GM19043 (cell line): ENCODE measurements around the gene C1orf226.

Source experiments
- ATAC-seq: cut with Tn5 transposase; IDR thresholded peaks from one replicate; pipeline ENCODE4 v1.9.1; 2021; ENCODE audit warnings: low read depth; ENCODE audit not compliant: unreplicated experiment

C1orf226 gene

DNA sequence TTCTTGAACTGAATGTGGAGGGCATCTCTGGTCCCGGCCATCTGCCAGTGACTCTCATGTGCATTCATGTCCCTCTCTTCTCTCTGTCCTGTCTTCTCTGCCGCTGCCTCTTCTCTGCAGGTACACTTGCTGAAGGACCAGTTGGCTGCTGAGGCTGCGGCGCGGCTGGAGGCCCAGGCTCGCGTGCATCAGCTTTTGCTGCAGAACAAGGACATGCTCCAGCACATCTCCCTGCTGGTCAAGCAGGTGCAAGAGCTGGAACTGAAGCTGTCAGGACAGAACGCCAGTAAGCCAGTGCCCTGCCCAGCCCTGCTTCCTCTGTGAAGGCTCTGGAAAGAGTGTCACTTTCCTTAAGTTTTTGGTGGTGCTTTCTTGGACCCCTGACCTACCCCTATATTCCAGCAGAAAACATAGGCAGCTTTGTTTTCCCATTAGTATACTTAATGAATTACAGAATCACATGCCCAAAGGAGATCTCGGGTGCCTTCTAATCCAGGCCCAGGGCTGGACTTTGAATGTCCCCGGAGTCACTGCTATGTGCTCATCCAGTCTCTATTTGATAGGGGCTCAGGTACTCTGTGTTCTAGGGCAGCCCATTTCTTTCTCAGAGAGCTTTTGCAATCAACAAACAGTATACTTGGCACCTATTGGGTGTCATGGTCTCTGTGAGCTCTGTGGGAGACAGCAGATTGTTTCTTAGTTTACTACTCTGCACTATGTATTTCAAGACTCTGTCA is 16.1 kb upstream of the C1orf226 start:
- no peak for ATAC-seq

DNA sequence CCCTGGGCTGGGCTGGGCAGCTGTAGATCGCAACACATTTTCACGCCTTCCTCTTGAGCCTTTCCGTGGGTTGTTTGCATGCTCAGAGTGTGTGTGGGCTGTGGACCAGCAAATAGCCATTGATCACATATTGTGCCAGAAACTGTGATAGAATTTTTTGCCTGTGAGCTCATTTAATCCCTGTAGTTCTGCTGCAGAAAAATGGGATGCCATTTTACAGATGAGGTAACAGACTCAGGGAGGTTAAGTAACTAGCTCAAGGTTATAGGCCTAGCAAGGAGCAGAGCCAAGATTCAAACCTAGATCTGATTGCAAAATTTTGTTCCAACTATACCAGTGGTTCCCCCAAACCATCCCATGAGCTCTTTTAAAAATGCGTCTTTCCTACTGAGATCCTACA is 15.4 kb upstream of the C1orf226 start:
- no peak for ATAC-seq

GRCh38 chr1:162366671-162367070 is 14.9 kb upstream of the C1orf226 start:
- no peak for ATAC-seq

GRCh38 chr1:162367073-162367472 is 14.5 kb upstream of the C1orf226 start:
- no peak for ATAC-seq

DNA sequence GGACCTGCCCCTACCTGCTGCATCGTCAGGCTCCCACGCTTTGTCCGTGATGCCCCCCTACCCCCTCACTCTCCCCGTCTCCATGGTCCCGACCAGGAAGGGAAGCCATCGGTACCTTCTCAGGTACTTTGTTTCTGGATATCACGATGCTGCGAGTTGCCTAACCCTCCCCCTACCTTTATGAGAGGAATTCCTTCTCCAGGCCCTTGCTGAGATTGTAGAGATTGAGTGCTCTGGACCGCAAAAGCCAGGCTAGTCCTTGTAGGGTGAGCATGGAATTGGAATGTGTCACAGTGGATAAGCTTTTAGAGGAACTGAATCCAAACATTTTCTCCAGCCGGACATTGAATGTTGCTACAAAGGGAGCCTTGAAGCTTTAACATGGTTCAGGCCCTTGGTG is 13.8 kb upstream of the C1orf226 start:
- ATAC-seq, result no peak

DNA sequence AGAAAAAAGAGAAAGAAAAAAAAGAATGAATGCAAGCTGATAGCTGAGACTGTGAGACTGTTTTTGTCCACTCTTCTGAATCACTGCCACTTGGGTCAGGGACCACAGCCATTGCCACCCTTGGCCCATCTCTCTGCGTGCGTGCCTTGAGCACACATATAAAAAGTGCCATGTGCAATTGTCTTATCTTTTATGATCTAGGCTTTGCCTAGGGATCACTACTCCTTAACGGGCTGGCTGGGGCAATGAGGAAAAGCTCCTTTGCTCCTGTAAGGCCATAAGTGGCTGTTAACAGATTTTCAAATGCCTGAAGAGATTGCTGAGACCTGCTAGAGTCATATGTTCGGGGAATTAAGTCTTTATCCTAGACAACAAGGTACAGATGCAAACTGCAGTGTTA is 13.1 kb upstream of the C1orf226 start:
- no peak for ATAC-seq

GRCh38 chr1:162369571-162369970 is 12.0 kb upstream of the C1orf226 start:
- ATAC-seq, result no peak

GRCh38 chr1:162370161-162370560 is 11.4 kb upstream of the C1orf226 start:
- ATAC-seq, result no peak

DNA sequence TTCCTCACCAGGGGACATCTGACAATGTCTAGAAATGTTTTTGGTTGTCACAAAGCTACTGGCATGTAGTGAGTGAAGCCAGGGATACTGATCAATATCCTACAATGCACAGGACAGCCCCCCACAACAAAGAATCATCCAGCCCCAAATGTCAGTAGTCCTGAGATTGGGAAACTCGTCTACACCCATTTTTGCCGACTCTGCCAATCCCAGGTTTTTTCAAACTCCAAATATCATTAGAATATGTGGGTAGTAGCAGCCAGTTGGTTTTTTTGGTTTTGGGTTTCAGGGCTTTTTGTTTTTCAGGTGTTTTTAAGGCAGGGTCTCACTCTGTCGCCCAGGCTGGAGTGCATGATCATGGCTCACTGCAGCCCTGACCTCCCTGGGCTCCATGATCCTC is 10.8 kb upstream of the C1orf226 start:
- no peak for ATAC-seq

GRCh38 chr1:162371611-162372010 is 9.9 kb upstream of the C1orf226 start:
- ATAC-seq, result no peak

DNA sequence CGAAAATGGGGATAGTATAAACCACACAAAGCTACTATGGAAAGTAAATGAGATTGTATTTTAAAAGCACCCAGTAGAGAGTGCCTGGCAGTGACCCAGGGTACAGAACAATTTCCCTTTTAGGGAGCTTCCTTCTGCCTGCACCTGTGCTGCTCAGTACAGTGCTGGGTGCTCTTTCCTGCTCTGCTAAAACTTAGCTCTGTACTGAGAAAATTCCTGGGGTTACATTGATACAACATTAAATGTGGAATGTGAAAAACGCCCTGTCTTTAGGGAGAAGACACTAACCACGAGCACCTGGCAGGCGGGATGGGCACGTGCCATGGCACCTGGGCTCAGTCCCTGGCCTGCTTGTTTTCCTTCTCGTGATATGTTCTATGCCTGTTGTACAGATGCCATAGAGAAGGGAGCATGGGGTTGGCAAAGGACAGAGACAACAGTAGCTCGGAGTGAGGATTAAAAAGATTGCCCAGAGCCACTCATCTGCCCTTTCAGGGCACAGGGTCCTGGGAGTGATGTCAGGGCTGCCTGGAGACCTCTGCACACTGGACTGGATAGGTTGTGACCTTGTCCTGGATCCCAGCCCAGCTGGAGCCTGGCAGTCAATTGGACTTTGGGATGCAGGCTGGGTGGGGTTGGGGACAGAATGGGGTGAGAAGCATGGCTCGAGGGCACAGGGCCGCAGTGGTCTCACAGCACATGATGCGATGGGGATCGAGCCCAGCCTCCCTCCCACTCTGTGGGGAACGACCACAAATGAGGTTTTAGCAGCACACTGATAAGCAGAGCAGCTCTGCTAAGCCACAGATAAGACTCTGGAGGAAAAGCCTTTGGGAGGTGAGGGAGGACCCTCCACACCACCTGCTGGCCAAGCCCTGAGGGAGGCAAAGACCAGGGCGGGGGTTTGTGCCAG is 9.1 kb upstream of the C1orf226 start:
- no peak for ATAC-seq

- no peak for ATAC-seq
These were observed 8.5 kb upstream of the C1orf226 start for GRCh38 chr1:162373072-162373427.

DNA sequence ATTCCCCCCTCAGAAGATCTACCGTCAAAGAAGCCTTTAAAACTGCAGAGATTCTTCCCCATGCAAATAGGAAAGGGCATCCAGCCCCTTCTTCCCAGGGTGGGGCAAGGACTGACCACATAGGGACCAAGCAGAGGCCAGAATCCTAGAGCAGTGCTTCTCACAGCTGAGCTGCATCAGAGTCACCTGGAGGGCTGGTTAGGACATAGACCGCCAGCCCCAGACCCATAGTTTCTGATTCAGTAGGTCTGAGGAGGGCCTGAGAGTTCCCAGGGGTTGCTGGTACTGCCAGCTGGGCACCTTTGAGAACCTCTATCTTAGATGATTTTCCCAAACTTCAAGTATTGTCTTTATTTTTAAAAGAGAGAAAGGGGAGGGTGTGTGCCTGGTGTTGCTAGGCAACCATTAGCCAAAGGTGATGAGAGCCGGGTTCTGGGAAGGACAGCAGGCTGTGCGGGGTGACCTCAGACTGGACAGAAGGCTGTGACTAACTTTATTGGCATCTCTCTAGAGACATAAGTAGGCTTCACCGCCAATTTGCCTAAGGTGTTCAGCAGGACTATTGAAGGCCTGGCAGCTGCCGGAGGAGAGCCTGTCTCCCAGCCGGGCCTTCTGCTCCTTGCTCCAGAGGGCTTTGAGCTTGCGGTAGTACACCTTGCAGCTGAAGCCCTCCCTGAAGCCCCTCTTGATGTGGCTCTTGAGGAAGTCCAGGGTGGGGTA is 7.8 kb upstream of the C1orf226 start:
- ATAC-seq, result no peak

DNA sequence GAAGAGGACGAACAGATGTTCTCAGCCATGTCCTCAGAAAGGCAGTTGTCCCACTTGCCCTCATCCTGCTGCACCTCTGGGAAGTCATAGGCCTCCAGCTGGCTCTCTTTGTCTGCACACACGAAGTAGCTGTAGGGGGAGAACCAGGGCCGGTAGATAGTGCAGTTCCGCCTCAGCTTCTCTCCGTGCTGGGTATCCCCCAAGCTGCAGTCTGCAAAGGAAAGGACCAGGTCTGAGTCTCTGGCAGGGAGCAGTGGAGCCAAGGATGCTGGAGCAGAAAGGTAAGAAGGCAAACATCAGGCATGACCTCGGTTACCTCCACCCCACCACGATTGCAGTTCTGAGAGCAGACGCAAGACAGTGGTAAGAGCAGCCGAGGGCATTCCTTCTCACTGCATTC is 7.1 kb upstream of the C1orf226 start:
- ATAC-seq, result no peak

GRCh38 chr1:162375463-162375862 is 6.1 kb upstream of the C1orf226 start:
- ATAC-seq, result no peak

DNA sequence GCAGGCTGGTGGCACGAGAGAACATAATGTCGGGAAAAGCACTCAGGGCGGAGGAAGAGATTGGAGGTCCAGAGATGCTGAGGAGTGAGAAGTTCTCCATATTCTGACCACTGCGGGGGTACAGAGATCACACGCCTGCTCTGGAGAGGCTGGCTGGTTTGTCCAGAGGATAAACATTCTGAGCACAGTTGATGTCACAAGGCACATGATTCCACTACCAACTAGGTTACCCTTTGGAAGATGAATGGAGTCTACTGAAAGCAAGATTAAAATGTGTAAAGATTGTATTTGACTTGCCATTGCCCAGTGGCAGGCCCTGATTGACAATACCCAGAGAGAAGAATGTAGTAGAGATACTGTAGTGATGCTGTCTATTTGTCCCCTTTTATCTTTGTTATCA is 4.8 kb upstream of the C1orf226 start, which contains the start of gene SPATA46:
Gene SPATA46 (minus strand): TSS at position 164 of the 400 bp plus-strand sequence. CDS start 64 bp downstream, at position 100.
- no peak for ATAC-seq

DNA sequence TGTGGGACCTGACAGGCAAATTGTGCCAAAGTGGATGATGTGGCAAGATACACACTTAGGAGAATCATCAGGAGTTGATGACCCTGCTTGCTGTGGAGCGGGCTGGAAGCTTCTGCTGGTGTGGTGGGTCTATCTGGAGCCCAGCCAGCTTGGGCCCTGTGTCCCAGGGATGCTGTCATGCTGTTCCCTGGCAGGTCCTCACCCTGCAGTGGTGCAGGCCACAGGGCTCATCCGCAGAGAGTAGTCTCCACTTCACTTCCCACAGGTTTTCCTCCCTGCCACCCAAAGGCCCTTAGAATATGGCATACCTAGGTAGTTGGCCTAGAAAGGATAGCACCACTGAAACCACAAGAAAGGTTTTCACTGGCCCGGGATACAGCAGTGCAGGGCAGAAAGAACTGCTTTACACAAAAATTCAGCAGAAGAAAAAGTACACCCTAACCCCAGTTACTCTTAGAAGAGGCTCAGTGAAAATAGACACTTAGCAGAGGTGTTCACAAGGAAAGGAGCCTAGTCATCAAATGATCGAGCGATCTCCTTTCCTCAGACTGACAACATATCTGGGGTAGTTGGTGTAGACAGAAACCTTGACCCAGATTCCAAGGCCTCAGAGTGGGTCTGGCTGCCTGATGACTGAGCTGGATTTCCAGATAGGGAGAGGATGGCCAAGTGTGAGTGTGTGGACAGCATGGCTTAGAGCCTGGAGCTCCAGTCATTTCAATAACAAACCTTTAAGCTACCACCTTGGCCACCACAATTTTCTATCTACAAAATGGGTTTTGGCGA is 1.3 kb upstream of the C1orf226 start:
- ATAC-seq, result no peak

DNA sequence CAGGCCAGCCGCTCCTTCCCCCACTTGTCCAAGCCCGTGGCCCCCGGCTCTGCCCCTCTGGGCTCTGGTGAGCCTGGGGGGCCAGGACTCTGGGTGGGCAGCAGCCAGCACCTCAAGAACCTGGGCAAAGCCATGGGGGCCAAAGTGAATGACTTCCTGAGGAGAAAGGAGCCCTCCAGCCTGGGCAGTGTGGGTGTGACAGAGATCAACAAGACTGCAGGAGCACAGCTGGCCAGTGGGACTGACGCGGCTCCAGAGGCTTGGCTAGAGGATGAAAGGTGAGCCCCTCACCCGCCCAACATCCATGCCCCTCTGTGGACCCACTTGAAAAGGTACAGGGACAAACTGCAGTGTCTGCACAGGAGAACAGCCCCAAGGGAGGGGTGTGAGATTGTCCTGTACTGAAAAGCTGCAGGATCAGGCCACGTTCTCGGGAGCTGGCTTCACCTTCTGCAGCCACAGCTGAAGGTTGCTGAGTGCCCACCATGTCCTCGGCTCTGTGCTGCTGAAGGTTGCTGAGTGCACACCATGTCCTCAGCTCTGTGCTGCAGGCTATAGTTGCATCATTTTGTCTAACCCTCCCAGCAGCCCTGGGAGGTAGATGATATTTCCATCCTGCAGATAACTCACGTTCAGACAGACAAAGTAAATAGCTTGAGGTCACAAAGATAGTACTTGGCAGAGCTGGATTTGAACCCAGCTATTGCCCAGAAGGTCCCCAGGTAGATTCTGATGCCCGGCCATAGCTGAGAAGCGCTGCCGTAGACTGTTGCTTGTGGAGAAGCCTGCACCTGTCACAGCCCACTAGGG is 618 bp downstream of the C1orf226 start:
- ATAC-seq, result no peak

DNA sequence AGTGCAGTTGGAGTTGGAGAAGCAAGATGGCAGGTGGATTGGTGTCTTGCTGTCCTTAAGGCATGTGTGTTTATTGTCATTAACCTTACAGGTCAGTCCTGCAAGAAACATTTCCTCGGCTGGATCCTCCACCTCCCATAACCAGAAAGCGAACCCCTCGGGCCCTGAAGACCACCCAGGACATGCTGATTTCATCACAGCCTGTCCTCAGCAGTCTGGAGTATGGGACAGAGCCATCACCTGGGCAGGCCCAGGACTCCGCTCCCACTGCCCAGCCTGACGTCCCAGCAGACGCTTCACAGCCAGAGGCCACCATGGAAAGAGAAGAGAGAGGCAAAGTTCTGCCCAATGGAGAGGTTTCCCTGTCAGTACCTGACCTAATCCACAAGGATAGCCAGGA is 1.6 kb downstream of the C1orf226 start:
- no peak for ATAC-seq

GRCh38 chr1:162383516-162383915 is 2.0 kb downstream of the C1orf226 start:
- no peak for ATAC-seq
